Tibial nerve (tissue), 4 donors: ENCODE data around the gene EEF1B2.

Source experiments
- EP300 ChIP-seq, 2 donors: sonication (generic); formaldehyde crosslinking; IDR thresholded peaks; one replicate each; pipeline ENCODE4 v1.6.1; 2017; ENCODE audit warnings: antibody characterized with exemption in 2 of 2, mild to moderate bottlenecking in 1 of 2
- POLR2A ChIP-seq, 2 donors: fragments of 450-650 bp; IDR thresholded peaks; one replicate each; pipeline ENCODE4 v1.6.1; 2017; ENCODE audit warnings: antibody characterized with exemption in 2 of 2, mild to moderate bottlenecking in 2 of 2, moderate library complexity in 2 of 2
- TF ChIP-seq, protein P1 (sequence below), 5 experiments: fragments of 200-600 bp in 3 of 5; fragments of 450-650 bp in 2 of 5; sonication (generic) in 3 of 5; IDR thresholded peaks; one replicate each; pipeline ENCODE4 v1.5.1; 2016 to 2019; ENCODE audit warnings: antibody characterized with exemption in 5 of 5, mild to moderate bottlenecking in 3 of 5, moderate library complexity in 2 of 5

DNA sequence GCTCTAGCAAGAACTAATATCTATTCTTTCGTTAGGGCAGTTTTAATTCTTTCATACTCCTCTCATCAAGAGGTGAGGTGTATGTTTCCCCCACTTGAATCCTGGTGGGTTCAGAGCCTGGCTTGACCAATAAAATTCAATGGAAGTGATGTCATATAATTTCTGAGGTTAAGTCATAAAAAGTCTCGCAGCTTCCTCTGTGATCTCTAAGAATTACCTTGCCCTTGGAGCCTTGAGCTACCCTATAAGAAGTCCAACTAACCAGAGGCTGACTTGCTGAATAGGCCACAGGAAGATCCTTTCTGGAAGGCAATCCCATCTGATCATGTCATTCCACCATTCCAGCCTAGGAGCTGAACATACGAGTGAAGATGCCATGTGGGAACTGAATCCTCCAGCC is 47.6 kb upstream of the EEF1B2 start:
- TF ChIP-seq POLR2A (IDR thresholded peaks at IDR 0.05) (no peak), EP300 (IDR thresholded peaks at IDR 0.05) (no peak)
- TF ChIP-seq, protein P1, sequence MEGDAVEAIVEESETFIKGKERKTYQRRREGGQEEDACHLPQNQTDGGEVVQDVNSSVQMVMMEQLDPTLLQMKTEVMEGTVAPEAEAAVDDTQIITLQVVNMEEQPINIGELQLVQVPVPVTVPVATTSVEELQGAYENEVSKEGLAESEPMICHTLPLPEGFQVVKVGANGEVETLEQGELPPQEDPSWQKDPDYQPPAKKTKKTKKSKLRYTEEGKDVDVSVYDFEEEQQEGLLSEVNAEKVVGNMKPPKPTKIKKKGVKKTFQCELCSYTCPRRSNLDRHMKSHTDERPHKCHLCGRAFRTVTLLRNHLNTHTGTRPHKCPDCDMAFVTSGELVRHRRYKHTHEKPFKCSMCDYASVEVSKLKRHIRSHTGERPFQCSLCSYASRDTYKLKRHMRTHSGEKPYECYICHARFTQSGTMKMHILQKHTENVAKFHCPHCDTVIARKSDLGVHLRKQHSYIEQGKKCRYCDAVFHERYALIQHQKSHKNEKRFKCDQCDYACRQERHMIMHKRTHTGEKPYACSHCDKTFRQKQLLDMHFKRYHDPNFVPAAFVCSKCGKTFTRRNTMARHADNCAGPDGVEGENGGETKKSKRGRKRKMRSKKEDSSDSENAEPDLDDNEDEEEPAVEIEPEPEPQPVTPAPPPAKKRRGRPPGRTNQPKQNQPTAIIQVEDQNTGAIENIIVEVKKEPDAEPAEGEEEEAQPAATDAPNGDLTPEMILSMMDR (IDR thresholded peaks at IDR 0.05), result no peak
